Limb (tissue), 2 donors: Measurements from ENCODE around the gene SLIT3.

Experiments
- DNase-seq, 2 donors: peaks; one replicate each; pipeline ENCODE4 v3.0.0-alpha.2; 2016; ENCODE audit errors: extremely low spot score in 2 of 2

SLIT3 gene

GRCh38 chr5:168837852-168838251 lies 463.1 kb downstream of the SLIT3 start:
- no peak for DNase-seq

GRCh38 chr5:168836603-168837231 lies 464.2 kb downstream of the SLIT3 start:
- DNase-seq = no peak

- DNase-seq = no peak
Measured at GRCh38 chr5:168833936-168834335, 467.0 kb downstream of the SLIT3 start.

GRCh38 chr5:168833383-168833782 lies 467.6 kb downstream of the SLIT3 start:
- no peak for DNase-seq

- no peak for DNase-seq
Measured at GRCh38 chr5:168832308-168832707, 468.6 kb downstream of the SLIT3 start.

GRCh38 chr5:168831383-168831782 lies 469.6 kb downstream of the SLIT3 start:
- no peak for DNase-seq

- DNase-seq = no peak
Measured at GRCh38 chr5:168830833-168831232, 470.1 kb downstream of the SLIT3 start.

- DNase-seq = no peak
Measured at GRCh38 chr5:168829922-168830417, 471.0 kb downstream of the SLIT3 start.

GRCh38 chr5:168829044-168829443 lies 471.9 kb downstream of the SLIT3 start:
- no peak for DNase-seq

GRCh38 chr5:168827636-168828035 lies 473.3 kb downstream of the SLIT3 start:
- DNase-seq = no peak

GRCh38 chr5:168826246-168826725 lies 474.7 kb downstream of the SLIT3 start:
- DNase-seq = no peak

GRCh38 chr5:168822745-168823281 lies 478.1 kb downstream of the SLIT3 start:
- DNase-seq = no peak

GRCh38 chr5:168822248-168822744 lies 478.6 kb downstream of the SLIT3 start:
- DNase-seq = no peak

- DNase-seq = no peak
Measured at GRCh38 chr5:168820874-168821273, 480.1 kb downstream of the SLIT3 start.

- no peak for DNase-seq
Measured at GRCh38 chr5:168819004-168819621, 481.8 kb downstream of the SLIT3 start.

- DNase-seq = no peak
Measured at GRCh38 chr5:168818558-168818957, 482.4 kb downstream of the SLIT3 start.

GRCh38 chr5:168817591-168817990 lies 483.3 kb downstream of the SLIT3 start:
- DNase-seq = no peak

GRCh38 chr5:168816661-168817060 lies 484.3 kb downstream of the SLIT3 start:
- DNase-seq = no peak

- DNase-seq = no peak
Measured at GRCh38 chr5:168813184-168813968, 487.6 kb downstream of the SLIT3 start.

- no peak for DNase-seq
Measured at GRCh38 chr5:168810641-168811040, 490.3 kb downstream of the SLIT3 start.

GRCh38 chr5:168809218-168809617 lies 491.7 kb downstream of the SLIT3 start:
- DNase-seq = no peak
